Upper lobe of right lung (tissue), 1 donor: ENCODE measurements around the gene LARP4B. TPM values are rescaled to one million over a fixed set of nuclear protein-coding genes. Genes with fewer than 3 reads are reported as not detected.
A peak's percentile ranks its signal among the peaks of the same experiment; 100 is the strongest.

ENCODE experiments used
- ATAC-seq: fragments of 200-7000 bp; cut with Tn5 transposase; one replicate; pipeline ENCODE4 v1.9.1; 2020; ENCODE audit warnings: mild to moderate bottlenecking, moderate library complexity
- DNase-seq: peaks from one replicate; pipeline ENCODE4 v3.0.0-alpha.2; 2020
- H3K27ac ChIP-seq: fragments of 200-600 bp; one replicate; pipeline ENCODE4 v1.8.0; 2022
- H3K27me3 ChIP-seq: fragments of 200-600 bp; one replicate; pipeline ENCODE4 v1.8.0; 2022; ENCODE audit warnings: mild to moderate bottlenecking
- H3K36me3 ChIP-seq: fragments of 200-600 bp; one replicate; pipeline ENCODE4 v1.8.0; 2022
- H3K4me1 ChIP-seq: fragments of 200-600 bp; one replicate; pipeline ENCODE4 v1.8.0; 2022
- H3K4me3 ChIP-seq: fragments of 200-600 bp; one replicate; pipeline ENCODE4 v1.8.0; 2022; ENCODE audit warnings: mild to moderate bottlenecking
- H3K9me3 ChIP-seq: fragments of 200-600 bp; one replicate; pipeline ENCODE4 v1.8.0; 2022
- intact Hi-C: fragments of 100-400 bp; cut with DNase I; formaldehyde crosslinking; loops from one replicate; pipeline ENCODE4 v1.11.0; 2022
- total RNA-seq: library from RNA; stranded (reverse); fragmentation: NEBNext Ultra II Directional; extraction: Animal tissue kit (Norgen Biotek cat#: 25700); gene quantifications from one replicate; pipeline ENCODE4 v1.2.1, GENCODE V29; 2021
- TF ChIP-seq, protein P1 (sequence below): fragments of 200-600 bp; IDR thresholded peaks from one replicate; pipeline ENCODE4 v1.8.0; 2022; ENCODE audit warnings: antibody characterized with exemption
- donor health status: DM: no; HTN: yes; CAD: no; lungs with severe emphysema.

Gene LARP4B
- total RNA-seq, 1 donor from 2014 or later, result 126 TPM

DNA sequence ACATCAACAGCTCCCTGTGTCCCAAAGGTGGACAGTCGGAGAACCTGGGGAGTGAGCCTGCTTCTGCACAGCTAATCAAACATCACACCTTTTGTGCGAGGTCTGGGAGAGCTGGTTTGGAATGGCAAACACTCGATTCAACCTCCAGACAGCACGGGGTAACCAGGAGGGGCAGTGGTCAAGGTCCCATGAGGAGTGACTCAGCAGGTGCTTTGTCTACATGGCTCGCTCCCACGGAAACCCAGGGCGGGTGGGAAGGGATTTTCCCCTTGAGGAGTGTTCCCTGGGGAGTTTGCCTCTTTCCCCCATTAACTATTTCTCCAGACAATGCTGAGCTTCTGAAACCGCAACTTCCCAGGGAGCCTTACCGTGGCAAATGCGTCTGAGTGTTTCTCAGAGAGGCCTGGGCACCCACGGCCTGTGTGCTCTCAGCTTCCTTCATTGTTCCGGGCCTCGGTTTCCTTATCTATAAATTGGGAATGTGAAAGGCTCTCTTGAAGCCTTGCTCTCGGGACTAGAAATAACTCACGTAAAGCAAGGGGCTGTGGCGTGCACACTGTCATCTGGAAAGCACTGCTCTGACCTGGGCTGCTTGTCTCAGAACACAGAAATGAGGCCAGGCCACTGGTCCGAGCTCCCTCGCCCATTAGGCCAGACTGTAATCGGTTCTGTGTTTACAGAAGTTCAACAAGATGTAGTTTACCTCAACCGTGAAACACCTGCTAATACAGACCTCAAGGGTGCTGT is 42.7 kb upstream of the LARP4B start:
- no peak overlapping the region for H3K4me3 ChIP-seq
- TF ChIP-seq, protein P1, sequence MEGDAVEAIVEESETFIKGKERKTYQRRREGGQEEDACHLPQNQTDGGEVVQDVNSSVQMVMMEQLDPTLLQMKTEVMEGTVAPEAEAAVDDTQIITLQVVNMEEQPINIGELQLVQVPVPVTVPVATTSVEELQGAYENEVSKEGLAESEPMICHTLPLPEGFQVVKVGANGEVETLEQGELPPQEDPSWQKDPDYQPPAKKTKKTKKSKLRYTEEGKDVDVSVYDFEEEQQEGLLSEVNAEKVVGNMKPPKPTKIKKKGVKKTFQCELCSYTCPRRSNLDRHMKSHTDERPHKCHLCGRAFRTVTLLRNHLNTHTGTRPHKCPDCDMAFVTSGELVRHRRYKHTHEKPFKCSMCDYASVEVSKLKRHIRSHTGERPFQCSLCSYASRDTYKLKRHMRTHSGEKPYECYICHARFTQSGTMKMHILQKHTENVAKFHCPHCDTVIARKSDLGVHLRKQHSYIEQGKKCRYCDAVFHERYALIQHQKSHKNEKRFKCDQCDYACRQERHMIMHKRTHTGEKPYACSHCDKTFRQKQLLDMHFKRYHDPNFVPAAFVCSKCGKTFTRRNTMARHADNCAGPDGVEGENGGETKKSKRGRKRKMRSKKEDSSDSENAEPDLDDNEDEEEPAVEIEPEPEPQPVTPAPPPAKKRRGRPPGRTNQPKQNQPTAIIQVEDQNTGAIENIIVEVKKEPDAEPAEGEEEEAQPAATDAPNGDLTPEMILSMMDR, result no peak
- no peaks in the 10 kb centered on the region for H3K27me3 ChIP-seq
- intact Hi-C loops, result no loop called here
- ATAC-seq (peak; percentile 74), DNase-seq (peak; percentile 79)
- peaks cover 7% of the 10 kb centered on the region for H3K9me3 ChIP-seq
- H3K4me1 ChIP-seq, result peaks cover 25% of the 10 kb centered on the region
- H3K27ac ChIP-seq, result peak overlapping the region; percentile 78
- no peaks in the 10 kb centered on the region for H3K36me3 ChIP-seq

DNA sequence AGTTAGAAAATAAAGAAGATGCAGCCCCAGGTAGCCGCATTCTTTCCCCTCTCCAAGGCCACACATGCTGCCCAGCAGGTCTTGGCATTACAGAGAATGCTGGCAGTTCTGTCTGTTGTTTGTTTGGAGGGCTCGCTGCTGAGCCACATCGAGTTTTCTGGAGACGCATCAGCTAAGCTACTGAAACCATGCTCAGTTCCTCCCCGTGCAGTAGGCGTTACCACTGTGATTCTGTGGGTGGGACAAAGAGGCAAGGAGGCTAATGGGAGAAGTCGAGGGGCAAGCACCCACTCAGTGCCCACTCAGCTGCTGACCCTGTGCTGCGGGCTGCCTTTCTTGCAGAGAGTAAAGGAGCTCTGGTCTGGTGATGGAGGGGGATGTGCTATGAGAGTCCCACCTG is 41.3 kb upstream of the LARP4B start:
- intact Hi-C loops, result no loop called here
- Histone ChIP-seq H3K27ac (peak overlapping the region; percentile 78), H3K36me3 (no peaks in the 10 kb centered on the region)

GRCh38 chr10:971613-972012 is 40.1 kb upstream of the LARP4B start:
- TF ChIP-seq, protein P1, result no peak
- Histone ChIP-seq H3K27ac (peak overlapping the region; percentile 81), H3K4me1 (peaks cover 25% of the 10 kb centered on the region), H3K9me3 (no peaks in the 10 kb centered on the region), H3K27me3 (no peaks in the 10 kb centered on the region), H3K4me3 (no peak overlapping the region), H3K36me3 (no peaks in the 10 kb centered on the region)
- peak; percentile 56 for ATAC-seq
- DNase-seq, result peak; percentile 65
- intact Hi-C loops, result no loop called here

More for the DNA sequence above, 41.3 kb upstream of the LARP4B start:
- TF ChIP-seq, protein P1, result no peak
- Histone ChIP-seq H3K4me1 (peaks cover 25% of the 10 kb centered on the region), H3K27me3 (no peaks in the 10 kb centered on the region), H3K9me3 (no peaks in the 10 kb centered on the region), H3K4me3 (no peak overlapping the region)
- ATAC-seq, result no peak
- DNase-seq, result peak; percentile 52

GRCh38 chr10:971150-971542 is 39.6 kb upstream of the LARP4B start:
- no peaks in the 10 kb centered on the region for H3K36me3 ChIP-seq
- no peaks in the 10 kb centered on the region for H3K27me3 ChIP-seq
- peaks cover 25% of the 10 kb centered on the region for H3K4me1 ChIP-seq
- TF ChIP-seq, protein P1, result no peak
- H3K9me3 ChIP-seq, result no peaks in the 10 kb centered on the region
- intact Hi-C loops, result no loop called here
- peak; percentile 16 for ATAC-seq
- H3K4me3 ChIP-seq, result peak overlapping the region; percentile 6
- peak; percentile 72 for DNase-seq
- H3K27ac ChIP-seq, result peak overlapping the region; percentile 81

DNA sequence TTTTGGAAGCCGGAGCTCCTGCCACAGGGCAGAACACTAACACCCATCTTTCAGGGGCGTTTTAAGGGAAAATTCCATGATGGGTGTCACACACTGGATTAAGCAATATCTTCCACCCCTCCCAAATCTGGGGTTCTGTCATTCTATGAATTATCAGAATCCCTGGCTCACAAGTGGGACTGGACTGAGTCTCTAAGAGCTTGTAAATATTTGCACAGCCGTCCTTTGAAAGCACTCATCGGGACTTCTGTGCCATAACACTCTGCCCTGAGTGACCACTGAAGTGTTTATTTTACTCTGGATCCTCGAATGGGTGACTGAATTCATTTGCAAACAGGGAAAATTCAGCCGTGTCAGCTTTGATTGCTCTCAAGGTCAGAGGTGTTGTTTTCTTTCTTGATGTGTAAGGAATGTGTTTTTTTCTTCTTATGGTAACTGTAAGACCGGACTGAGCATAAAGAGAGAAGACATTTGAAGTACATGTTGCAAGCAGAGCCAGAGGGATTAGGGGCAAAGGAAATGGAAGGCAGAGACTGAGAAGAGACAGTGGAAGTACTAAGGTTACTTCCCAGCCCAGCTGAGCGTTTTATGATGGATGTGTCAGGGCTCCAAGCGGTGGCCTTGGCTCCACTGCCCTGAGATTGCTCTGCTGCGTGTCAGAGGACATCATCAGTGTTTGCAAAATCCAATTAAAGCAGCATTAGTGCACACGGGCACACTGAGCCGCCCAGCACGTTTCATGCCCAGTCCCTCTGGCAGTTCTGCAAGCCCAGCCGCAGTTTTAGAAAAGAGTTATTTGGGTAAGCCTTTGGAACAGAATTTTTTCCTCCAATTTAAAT is 39.0 kb upstream of the LARP4B start:
- peak; percentile 63 for DNase-seq
- intact Hi-C loops, result no loop called here
- peak; percentile 77 for ATAC-seq
- Histone ChIP-seq H3K36me3 (no peaks in the 10 kb centered on the region), H3K27me3 (no peaks in the 10 kb centered on the region), H3K4me1 (peaks cover 25% of the 10 kb centered on the region), H3K27ac (peak overlapping the region; percentile 81), H3K9me3 (no peaks in the 10 kb centered on the region), H3K4me3 (peak overlapping the region; percentile 6)
- TF ChIP-seq, protein P1, result no peak
